GM18868 (cell line): ENCODE data around the gene CCNY.
"Not testable (repeated sequence)": the region's sequence is repeated elsewhere in the genome, so short reads cannot be mapped to it uniquely, and the experiment has no call there.

Experiments used
- ATAC-seq: cut with Tn5 transposase; IDR thresholded peaks from one replicate; pipeline ENCODE4 v1.9.1; 2021; ENCODE audit warnings: mild to moderate bottlenecking, moderate library complexity; ENCODE audit not compliant: unreplicated experiment

The CCNY gene

GRCh38 chr10:35506741-35507140, 170.4 kb downstream of the CCNY start:
- peak; percentile 38 for ATAC-seq

DNA sequence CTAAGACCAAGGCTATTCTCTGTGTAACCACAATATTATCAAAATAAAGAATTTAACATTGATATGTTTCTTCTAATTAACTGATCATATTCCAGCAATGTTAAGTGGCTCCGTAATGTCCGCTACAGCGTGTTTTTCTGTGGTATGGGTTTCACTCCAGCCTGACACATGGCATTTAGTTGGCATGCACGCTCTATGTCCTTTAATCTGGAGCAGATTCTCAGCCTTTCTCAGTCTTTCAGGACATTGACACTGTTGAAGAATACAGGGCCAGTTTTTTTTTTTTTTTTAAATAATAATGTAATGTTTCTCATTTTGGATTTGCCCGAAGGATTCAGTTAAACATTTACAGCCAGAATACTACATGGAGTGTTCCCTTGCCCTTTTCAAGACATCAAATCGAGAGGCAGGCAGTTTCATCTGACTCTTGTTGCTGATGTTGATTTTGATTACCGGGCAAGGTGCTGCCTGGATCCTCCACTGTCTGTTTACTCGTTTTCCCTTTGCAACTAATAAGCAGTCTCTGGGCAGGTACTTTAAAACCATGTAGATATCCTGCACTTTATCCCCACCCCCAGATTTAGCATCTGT, 171.3 kb downstream of the CCNY start:
- no peak for ATAC-seq

DNA sequence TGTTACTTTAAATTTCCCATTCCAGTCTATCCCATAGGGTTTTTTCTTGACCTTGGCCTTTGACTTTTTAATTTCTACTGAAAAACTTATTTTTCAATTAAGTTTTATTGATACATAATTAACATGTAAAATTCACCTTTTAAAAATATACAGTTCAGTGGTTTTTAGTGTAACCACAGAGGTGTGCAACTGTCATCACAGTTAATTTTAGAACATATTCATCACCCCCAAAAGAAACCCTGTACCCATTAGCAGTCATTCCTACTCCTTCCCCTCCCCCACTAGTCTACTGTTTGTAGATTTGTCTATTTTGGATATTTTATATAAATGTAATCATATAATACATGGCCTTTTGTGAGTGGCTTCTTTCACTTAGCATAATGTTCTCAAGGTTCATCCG, 172.3 kb downstream of the CCNY start:
- ATAC-seq, result peak; percentile 40

- no peak for ATAC-seq
Observed at GRCh38 chr10:35510891-35511290, 174.6 kb downstream of the CCNY start.

DNA sequence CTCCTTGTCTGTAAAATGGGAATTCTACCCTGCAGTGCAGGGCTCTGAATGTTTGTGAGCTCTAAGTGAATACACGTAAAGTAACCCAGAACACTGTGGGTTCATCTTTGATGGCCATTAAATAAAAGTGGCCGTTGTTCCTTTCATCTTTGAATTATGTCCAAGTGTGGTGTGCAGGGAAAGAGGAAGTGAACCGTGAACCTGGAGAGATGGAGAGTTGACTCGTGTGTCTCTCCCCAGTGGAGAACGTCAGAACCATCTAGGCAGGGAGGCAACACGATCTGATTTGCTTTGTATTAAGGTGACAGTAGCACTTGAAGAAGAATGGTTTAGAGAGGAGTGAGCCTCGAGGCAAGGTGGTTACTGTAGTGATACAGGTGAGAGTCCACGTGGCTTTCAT, 175.3 kb downstream of the CCNY start:
- no peak for ATAC-seq

DNA sequence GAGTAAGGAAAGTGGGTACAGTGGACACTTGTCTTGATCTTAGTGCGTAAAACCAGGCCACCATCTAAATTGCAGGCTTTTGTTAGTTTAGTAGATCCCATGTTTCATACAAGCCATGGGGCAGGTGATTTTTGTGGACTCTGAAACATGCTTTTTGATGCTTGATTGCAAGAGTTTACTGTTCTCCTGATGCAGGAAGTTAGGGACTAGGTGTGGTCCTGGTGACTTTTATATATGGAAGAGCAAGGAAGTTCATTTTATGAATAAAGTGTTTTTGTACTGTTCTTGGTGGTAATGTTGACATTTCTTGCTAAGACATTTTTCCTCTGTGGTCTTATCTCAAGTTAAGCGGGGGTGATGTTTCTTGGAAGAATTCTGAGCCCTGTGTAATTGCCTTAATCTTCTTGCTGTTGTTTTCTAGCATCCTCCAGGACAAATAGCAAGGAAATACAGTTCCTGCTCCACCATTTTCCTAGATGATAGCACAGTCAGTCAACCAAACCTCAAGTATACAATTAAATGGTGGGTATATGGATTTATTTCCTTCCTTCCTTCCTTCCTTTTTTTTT, 179.9 kb downstream of the CCNY start:
- no peak for ATAC-seq

DNA sequence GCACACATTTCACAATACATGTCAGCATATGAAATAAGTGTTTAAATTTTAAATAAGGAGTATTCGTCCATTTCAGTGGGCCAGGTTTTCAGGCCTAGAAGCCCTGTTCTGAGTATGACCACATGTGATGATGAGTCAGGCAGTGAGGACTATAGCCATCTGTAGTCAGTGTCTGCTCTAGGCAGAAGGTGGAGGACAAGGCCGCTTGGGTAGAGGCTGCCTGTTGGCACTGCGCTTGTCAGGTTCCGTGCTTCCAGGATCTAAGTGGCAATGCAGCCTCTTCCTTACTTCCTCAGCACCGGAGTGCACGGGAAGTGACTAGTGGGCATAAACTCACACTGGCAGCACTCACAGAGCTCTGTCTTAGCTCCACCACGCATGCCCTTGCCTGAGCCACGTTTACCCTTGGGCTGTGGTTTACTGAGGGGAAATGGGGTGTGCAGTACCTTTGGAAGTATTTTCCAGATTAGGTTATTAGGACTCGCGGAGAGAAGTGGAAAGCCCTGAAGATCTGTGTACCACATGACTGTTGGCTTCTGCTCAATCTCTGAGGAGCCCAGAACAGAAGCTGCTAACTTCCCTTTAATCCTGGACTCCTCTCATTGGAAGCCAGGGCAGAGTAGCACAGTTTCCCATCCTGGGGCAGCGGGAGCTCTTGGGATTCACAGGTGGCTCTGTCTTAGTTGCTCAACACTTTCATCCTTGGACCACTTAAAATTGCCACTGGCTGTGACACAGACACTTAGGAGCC, 181.3 kb downstream of the CCNY start:
- ATAC-seq, result no peak

DNA sequence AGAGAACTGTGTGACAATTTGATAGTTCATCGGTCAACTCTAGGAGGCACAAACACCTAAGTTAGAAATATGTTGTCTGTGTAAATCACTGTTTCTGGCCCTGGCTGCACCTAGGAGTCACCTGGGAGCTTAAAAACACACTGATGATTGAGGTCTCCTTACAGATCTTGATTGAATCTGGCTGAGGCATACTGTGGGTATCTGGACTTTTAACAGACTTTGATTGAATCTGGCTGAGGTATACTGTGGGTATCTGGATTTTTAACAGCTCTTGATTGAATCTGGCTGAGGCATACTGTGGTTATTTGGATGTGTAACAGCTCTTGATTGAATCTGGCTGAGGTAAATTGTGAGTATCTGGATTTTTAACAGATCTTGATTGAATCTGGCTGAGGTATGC, 181.9 kb downstream of the CCNY start:
- ATAC-seq, result not testable (repeated sequence)

DNA sequence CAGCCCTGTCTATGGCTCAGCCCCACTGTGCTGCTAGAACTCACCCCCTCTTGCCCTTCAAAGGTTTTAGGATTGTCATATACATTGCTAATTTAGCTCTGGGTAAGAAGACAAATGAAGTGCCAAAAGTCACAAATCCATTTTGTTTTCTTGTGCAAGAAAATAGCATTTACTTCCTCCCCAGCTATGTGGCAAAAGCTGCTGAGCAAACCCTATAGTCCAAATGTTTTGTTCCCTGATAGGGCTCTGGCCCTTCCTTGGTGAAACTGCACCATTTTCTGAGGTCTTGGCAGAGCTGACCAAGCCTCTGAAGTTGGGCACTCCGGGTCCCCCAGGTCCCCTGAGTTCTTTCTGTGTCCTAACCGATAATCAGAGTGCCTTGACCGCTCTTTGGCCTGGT, 184.7 kb downstream of the CCNY start:
- ATAC-seq, result no peak

DNA sequence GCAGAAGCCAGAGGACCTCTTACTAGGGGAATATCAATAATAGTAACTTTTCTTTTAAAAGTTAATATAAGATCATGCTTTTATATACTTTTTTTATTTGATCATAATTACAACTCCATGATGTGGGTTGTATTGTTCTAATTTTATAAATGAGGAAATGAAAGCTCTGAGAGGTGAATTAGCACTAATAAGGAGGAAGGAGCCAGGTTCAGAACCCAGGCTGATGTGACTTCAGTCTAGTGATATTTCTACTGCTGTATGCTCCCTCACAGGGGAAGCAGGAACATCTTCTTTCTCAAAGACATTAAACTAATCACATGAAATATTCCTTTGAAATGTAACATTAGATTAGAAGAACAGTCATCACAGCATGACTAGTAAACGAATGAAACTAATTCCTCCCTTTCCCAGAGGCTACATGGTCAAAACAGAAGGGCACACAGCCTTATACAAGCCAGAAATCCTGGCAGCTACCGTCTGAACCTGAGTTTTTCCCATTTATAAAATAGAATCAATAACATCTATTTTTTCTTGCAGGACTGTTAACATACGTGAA, 187.4 kb downstream of the CCNY start:
- peak; percentile 83 for ATAC-seq

DNA sequence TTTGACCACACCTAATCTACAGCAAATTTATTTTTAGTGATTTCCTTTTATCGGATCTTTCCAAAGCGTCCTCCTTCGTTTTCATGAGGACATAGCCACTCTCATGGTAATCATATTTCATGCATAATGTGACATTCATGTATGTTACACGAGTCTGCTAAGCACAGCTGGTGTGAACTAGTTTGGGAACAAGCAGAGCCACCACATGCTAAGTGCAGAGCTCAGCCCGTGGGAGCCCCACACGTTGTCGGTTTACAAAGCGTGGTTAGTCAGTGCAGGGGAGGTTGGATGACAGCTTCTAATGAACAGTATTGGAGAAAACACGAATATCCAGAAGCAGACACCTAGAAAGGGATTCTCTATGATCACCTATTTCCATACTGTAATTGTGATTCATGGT, 190.4 kb downstream of the CCNY start:
- no peak for ATAC-seq

DNA sequence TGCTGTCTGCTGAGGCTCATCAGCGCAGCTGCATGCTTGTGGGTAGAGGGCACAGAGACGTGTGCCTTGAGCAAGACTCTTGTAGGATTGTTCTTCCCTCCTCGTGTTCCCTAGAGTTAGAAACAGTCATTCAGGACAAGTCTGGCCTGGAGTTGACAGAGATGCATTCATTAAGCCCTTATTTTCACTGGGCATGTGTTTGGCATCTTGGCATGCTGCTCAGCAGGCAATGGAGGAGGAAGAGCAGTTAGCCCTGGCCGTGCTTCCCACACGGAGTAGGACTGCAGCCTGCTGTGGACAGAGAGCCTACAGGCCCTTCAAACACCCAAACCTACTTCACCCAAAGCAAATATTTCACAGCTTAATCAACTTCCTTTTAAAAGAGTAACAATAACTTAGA, 195.8 kb downstream of the CCNY start:
- no peak for ATAC-seq

- no peak for ATAC-seq
Observed at GRCh38 chr10:35533565-35533964, 197.3 kb downstream of the CCNY start.

- no peak for ATAC-seq
Observed at GRCh38 chr10:35535136-35535535, 198.8 kb downstream of the CCNY start.

- no peak for ATAC-seq
Observed at GRCh38 chr10:35536789-35537188, 200.5 kb downstream of the CCNY start.

- not testable (repeated sequence) for ATAC-seq
Observed at GRCh38 chr10:35537925-35538324, 201.6 kb downstream of the CCNY start.

DNA sequence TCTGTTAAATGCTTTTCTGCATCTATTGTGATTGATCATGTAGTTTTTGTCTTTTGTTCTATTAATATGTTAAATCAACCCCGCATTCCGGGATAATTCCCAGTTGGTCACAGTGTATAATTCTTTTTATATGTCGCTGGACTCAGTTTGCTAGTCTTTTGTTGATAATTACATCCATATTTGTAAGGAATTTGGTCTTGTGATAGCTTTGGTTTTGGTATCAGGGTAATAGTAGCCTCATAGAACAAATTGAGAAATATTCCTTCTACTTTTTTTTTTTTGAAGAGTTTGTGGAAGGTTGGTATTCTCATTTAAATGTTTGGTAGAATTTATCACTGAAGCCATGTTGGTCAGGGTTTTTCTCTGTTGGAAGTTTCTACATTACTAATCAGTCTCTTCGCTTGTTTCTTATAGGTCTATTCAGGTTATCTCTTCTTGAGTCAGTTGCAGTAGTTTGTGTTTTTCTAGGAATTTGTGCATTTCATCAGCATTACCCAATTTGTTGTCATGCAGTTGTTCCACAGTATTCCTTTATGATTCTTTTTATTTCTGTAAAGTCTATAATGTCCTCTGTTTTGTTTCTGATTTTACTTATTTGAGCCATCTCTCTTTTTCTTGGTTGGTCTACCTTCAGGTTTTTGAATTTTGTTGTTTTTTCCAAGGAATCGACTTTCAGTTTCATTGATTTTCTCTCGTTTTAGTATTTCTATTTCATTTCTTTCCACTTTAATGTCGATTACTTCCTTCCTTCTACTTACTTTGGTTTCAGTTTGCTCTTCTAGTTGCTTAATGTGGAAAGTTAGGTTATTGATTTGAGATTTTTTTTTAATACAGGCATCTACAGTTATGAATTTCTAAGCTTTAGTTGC, 204.2 kb downstream of the CCNY start:
- no peak for ATAC-seq

- ATAC-seq, result no peak
Observed at GRCh38 chr10:35541720-35542119, 205.4 kb downstream of the CCNY start.

DNA sequence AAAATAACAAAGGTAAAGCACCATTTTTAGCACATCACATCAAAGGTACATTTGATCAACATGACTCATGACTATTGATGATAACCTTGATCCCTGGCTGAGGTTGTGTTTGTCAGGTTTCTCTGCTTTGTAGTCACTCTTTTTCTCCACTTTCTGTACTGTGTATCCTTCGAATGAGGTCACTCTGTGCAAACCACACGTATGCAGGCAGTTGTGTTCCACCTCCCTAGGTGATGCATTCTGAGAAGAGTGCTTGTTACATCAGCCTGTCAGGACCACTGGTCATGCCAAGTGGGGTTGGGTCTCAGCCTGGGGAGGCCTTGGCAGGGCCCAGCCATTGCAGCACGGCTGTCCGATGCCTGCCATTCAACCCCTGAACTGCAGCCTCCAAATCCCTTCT, 206.0 kb downstream of the CCNY start:
- ATAC-seq, result no peak

DNA sequence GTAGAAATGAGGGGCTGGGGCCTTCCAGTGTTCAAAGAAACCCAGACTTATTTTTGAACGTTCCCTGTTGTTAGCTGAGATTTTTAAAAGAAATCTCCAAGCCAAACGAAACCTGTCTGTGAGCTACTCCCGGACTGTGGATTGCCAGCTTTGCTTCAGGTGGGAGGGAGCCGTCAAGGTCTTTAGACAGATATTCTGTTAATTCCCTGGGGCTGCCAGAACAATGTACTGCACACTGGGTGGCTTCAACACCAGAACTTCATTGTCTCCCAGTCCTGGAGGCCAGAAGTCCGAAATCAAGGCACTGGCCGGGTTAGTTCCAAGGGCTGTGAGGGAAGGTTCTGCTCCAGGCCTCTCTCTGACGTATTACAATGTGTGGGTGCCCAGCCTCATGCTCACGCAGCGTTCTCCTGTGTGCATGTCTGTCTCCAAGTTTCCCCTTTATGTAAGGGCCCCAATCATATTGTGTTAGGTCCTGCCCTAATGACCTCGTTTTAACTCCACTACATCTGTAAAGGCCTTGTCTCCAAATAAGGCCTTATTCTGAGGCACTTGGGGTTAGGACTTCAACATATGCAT, 208.9 kb downstream of the CCNY start:
- ATAC-seq, result no peak
